Ishikawa (cell line): ENCODE results near the gene CCDC51.

ENCODE experiments used
- CEBPB ChIP-seq: IDR thresholded peaks from 2 replicates; pipeline ENCODE4 v1.6.1; 2012
- CREB1 ChIP-seq: IDR thresholded peaks from 2 replicates; pipeline ENCODE4 v1.6.1; 2012; ENCODE audit warnings: low read depth
- EGR1 ChIP-seq: IDR thresholded peaks from 2 replicates; pipeline ENCODE4 v1.6.1; 2012
- EP300 ChIP-seq: IDR thresholded peaks from 2 replicates; pipeline ENCODE4 v1.6.1; 2012; ENCODE audit warnings: borderline replicate concordance
- FOXM1 ChIP-seq: IDR thresholded peaks from 2 replicates; pipeline ENCODE4 v1.6.1; 2012; ENCODE audit warnings: low read depth, borderline replicate concordance
- MAX ChIP-seq: IDR thresholded peaks from 2 replicates; pipeline ENCODE4 v1.6.1; 2012
- NFIC ChIP-seq: IDR thresholded peaks from 2 replicates; pipeline ENCODE4 v1.6.1; 2012
- RAD21 ChIP-seq: IDR thresholded peaks from 2 replicates; pipeline ENCODE4 v1.6.1; 2012; ENCODE audit warnings: low read depth
- REST ChIP-seq: IDR thresholded peaks from 2 replicates; pipeline ENCODE4 v1.6.1; 2012; ENCODE audit warnings: low read depth, mild to moderate bottlenecking
- TAF1 ChIP-seq: IDR thresholded peaks from 2 replicates; pipeline ENCODE4 v1.6.1; 2012; ENCODE audit warnings: low read depth, mild to moderate bottlenecking
- TCF12 ChIP-seq: IDR thresholded peaks from 2 replicates; pipeline ENCODE4 v1.6.1; 2012; ENCODE audit warnings: low read depth
- TEAD4 ChIP-seq: IDR thresholded peaks from 2 replicates; pipeline ENCODE4 v1.6.1; 2012
- USF1 ChIP-seq: IDR thresholded peaks from 2 replicates; pipeline ENCODE4 v1.6.1; 2012
- YY1 ChIP-seq: IDR thresholded peaks from 2 replicates; pipeline ENCODE4 v1.6.1; 2012; ENCODE audit warnings: low read depth
- ZBTB7A ChIP-seq: IDR thresholded peaks from 2 replicates; pipeline ENCODE4 v1.6.1; 2012; ENCODE audit warnings: low read depth

Gene CCDC51

GRCh38 chr3:48460517-48460902, 20.6 kb upstream of the CCDC51 start:
- no peak for TF ChIP-seq YY1
- TF ChIP-seq USF1, result no peak
- TF ChIP-seq RAD21, result no peak
- no peak for TF ChIP-seq CEBPB
- no peak for TF ChIP-seq CREB1
- no peak for TF ChIP-seq MAX
- TF ChIP-seq NFIC, result no peak
- no peak for TF ChIP-seq TEAD4
- no peak for TF ChIP-seq FOXM1
- TF ChIP-seq TAF1, result no peak
- no peak for TF ChIP-seq TCF12
- TF ChIP-seq ZBTB7A, result no peak
- TF ChIP-seq REST, result no peak
- no peak for TF ChIP-seq EP300
- no peak for TF ChIP-seq EGR1

- TF ChIP-seq CEBPB, result no peak
- no peak for TF ChIP-seq YY1
- TF ChIP-seq NFIC, result no peak
- TF ChIP-seq TAF1, result no peak
- no peak for TF ChIP-seq CREB1
- no peak for TF ChIP-seq EP300
- no peak for TF ChIP-seq TEAD4
- no peak for TF ChIP-seq ZBTB7A
- TF ChIP-seq TCF12, result no peak
- TF ChIP-seq FOXM1, result no peak
- no peak for TF ChIP-seq EGR1
- TF ChIP-seq MAX, result no peak
- no peak for TF ChIP-seq USF1
- TF ChIP-seq RAD21, result no peak
- no peak for TF ChIP-seq REST
Observed at GRCh38 chr3:48459773-48460516, 20.0 kb upstream of the CCDC51 start.

GRCh38 chr3:48459331-48459730, 19.4 kb upstream of the CCDC51 start:
- TF ChIP-seq TAF1, result no peak
- no peak for TF ChIP-seq FOXM1
- TF ChIP-seq YY1, result no peak
- no peak for TF ChIP-seq RAD21
- no peak for TF ChIP-seq CEBPB
- no peak for TF ChIP-seq REST
- TF ChIP-seq USF1, result no peak
- TF ChIP-seq EP300, result no peak
- TF ChIP-seq CREB1, result no peak
- no peak for TF ChIP-seq EGR1

- TF ChIP-seq TCF12 (no peak), EP300 (no peak), FOXM1 (no peak), YY1 (no peak)
Observed at GRCh38 chr3:48456456-48456855, 16.5 kb upstream of the CCDC51 start.
